Erythroblast (primary cell): Measurements from ENCODE around the gene APOL4.

Experiments used
- GATA1 ChIP-seq: IDR thresholded peaks from 2 replicates; pipeline ENCODE4 v1.6.1; 2011; ENCODE audit warnings: low read depth, mild to moderate bottlenecking, control low read depth, low read length, moderate library complexity
- POLR2A ChIP-seq: IDR thresholded peaks from 2 replicates; pipeline ENCODE4 v1.6.1; 2011; ENCODE audit warnings: mild to moderate bottlenecking, low read length

- TF ChIP-seq POLR2A (no peak), GATA1 (no peak)
Measured at GRCh38 chr22:36238373-36239149, 37.0 kb upstream of the APOL4 start.
